GM12872 (cell line): Measurements from ENCODE around the gene RPS19BP1.

Source experiments
- CTCF ChIP-seq: IDR thresholded peaks from 3 replicates; pipeline ENCODE4 v1.5.1; 2011; ENCODE audit warnings: low read depth, mild to moderate bottlenecking, low read length, moderate library complexity; ENCODE audit not compliant: insufficient read depth

Gene RPS19BP1

GRCh38 chr22:39567135-39567946 lies 34.8 kb upstream of the RPS19BP1 start:
- no peak for TF ChIP-seq CTCF

GRCh38 chr22:39565414-39565944 lies 32.9 kb upstream of the RPS19BP1 start:
- TF ChIP-seq CTCF, result no peak

- TF ChIP-seq CTCF, result no peak
Observed at GRCh38 chr22:39563571-39564428, 31.3 kb upstream of the RPS19BP1 start.

- no peak for TF ChIP-seq CTCF
Observed at GRCh38 chr22:39562839-39563489, 30.4 kb upstream of the RPS19BP1 start.

- no peak for TF ChIP-seq CTCF
Observed at GRCh38 chr22:39560127-39560526, 27.6 kb upstream of the RPS19BP1 start.

- TF ChIP-seq CTCF, result peak; percentile 74
Observed at GRCh38 chr22:39559456-39560105, 27.0 kb upstream of the RPS19BP1 start.
